Neural cell (in vitro differentiated cells): Measurements from ENCODE around the gene SORD. TPM values are rescaled to one million over a fixed set of nuclear protein-coding genes. Genes with fewer than 3 reads are reported as not detected.
"Not testable (repeated sequence)": the region's sequence is repeated elsewhere in the genome, so short reads cannot be mapped to it uniquely, and the experiment has no call there.

ENCODE experiments used
- H2AFZ ChIP-seq: fragments of 200-600, 300-800 bp; sonication (generic), shearing (Covaris generic); 2 replicates; pipeline ENCODE4 v1.6.0; 2014; ENCODE audit warnings: low read depth, mild to moderate bottlenecking, antibody characterized with exemption, low read length, moderate library complexity
- H3F3A ChIP-seq: fragments of 200-600 bp; shearing (Covaris generic); 2 replicates; pipeline ENCODE4 v1.6.1; 2016; ENCODE audit warnings: mild to moderate bottlenecking, moderate library complexity, mixed read lengths, antibody characterized with exemption, low read length; ENCODE audit not compliant: insufficient read depth, poor library complexity, severe bottlenecking
- H3K27ac ChIP-seq: fragments of 200-600, 300-800 bp; sonication (generic), shearing (Covaris generic); 2 replicates; pipeline ENCODE4 v1.5.1; 2014; ENCODE audit warnings: mild to moderate bottlenecking, low read length, moderate library complexity
- H3K27me3 ChIP-seq: fragments of 300-800, 200-600 bp; sonication (generic), shearing (Covaris generic); 2 replicates; pipeline ENCODE4 v1.6.0; 2014; ENCODE audit warnings: mild to moderate bottlenecking, low read depth, low read length, moderate library complexity; ENCODE audit not compliant: insufficient read depth
- H3K36me3 ChIP-seq: fragments of 300-800, 200-600 bp; sonication (generic), shearing (Covaris generic); 2 replicates; pipeline ENCODE4 v1.5.1; 2014; ENCODE audit warnings: mild to moderate bottlenecking, antibody characterized with exemption, low read length, moderate library complexity; ENCODE audit not compliant: insufficient read depth
- H3K4me2 ChIP-seq: fragments of 300-800, 200-600 bp; sonication (generic), shearing (Covaris generic); 2 replicates; pipeline ENCODE4 v1.6.0; 2014; ENCODE audit warnings: mild to moderate bottlenecking, low read length
- H3K4me3 ChIP-seq: fragments of 300-800, 200-600 bp; sonication (generic), shearing (Covaris generic); 2 replicates; pipeline ENCODE4 v1.5.1; 2014; ENCODE audit warnings: mild to moderate bottlenecking, low read length, moderate library complexity
- H3K79me2 ChIP-seq: fragments of 200-600 bp; shearing (Covaris generic); replicated peaks from 2 replicates; pipeline ENCODE4 v1.6.0; 2014; ENCODE audit warnings: mild to moderate bottlenecking, low read length, moderate library complexity; ENCODE audit not compliant: insufficient read depth
- H3K9ac ChIP-seq: fragments of 300-800, 200-600 bp; sonication (generic), shearing (Covaris generic); 2 replicates; pipeline ENCODE4 v1.6.1; 2016; ENCODE audit warnings: mild to moderate bottlenecking, low read length, mixed read lengths
- H3K9me2 ChIP-seq: fragments of 200-600 bp; shearing (Covaris generic); 2 replicates; pipeline ENCODE4 v1.6.1; 2016; ENCODE audit warnings: mild to moderate bottlenecking, low read length, mixed read lengths; ENCODE audit not compliant: insufficient read depth
- H3K9me3 ChIP-seq: fragments of 200-600, 300-800 bp; sonication (generic), shearing (Covaris generic); 2 replicates; pipeline ENCODE4 v1.6.1; 2016; ENCODE audit warnings: mild to moderate bottlenecking, mixed run types, low read length, moderate library complexity, mixed read lengths
- H4K20me1 ChIP-seq: fragments of 200-600 bp; shearing (Covaris generic); 2 replicates; pipeline ENCODE4 v1.6.1; 2016; ENCODE audit warnings: mild to moderate bottlenecking, mixed run types; ENCODE audit not compliant: insufficient read depth
- CTCF ChIP-seq: fragments of 450-650 bp; IDR thresholded peaks from 2 replicates; pipeline ENCODE4 v1.5.1; 2014; ENCODE audit warnings: antibody characterized with exemption, mild to moderate bottlenecking, moderate library complexity; ENCODE audit not compliant: poor library complexity, severe bottlenecking
- EP300 ChIP-seq: fragments of 450-650 bp; conservative IDR thresholded peaks from 2 replicates; pipeline ENCODE4 v1.6.1; 2014; ENCODE audit warnings: antibody characterized with exemption, mild to moderate bottlenecking, moderate library complexity; ENCODE audit not compliant: poor library complexity, severe bottlenecking
- EZH2 ChIP-seq: fragments of 200-600, 300-800 bp; shearing (Covaris generic), sonication (generic); IDR thresholded peaks from 2 replicates; pipeline ENCODE4 v1.6.1; 2014; ENCODE audit warnings: antibody characterized with exemption, low read length, borderline replicate concordance, mild to moderate bottlenecking; ENCODE audit not compliant: insufficient read depth, poor library complexity, severe bottlenecking
- MXI1 ChIP-seq: fragments of 450-650 bp; conservative IDR thresholded peaks from 2 replicates; pipeline ENCODE4 v1.6.1; 2014; ENCODE audit warnings: antibody characterized with exemption, mild to moderate bottlenecking; ENCODE audit not compliant: poor library complexity, severe bottlenecking
- POLR2AphosphoS5 ChIP-seq: IDR thresholded peaks from 2 replicates; pipeline ENCODE4 v1.6.1; 2012
- RAD21 ChIP-seq: fragments of 450-650 bp; conservative IDR thresholded peaks from 2 replicates; pipeline ENCODE4 v1.6.1; 2014; ENCODE audit warnings: antibody characterized with exemption, mild to moderate bottlenecking, moderate library complexity
- SMC3 ChIP-seq: fragments of 450-650 bp; conservative IDR thresholded peaks from 2 replicates; pipeline ENCODE4 v1.6.1; 2014; ENCODE audit warnings: antibody characterized with exemption, mild to moderate bottlenecking, moderate library complexity; ENCODE audit not compliant: poor library complexity
- TAF1 ChIP-seq: IDR thresholded peaks from 2 replicates; pipeline ENCODE4 v1.6.1; 2012; ENCODE audit warnings: low read depth
- polyA plus RNA-seq: library from polyadenylated mRNA; depleted of rRNA; stranded (reverse); fragments of >200 nt; gene quantifications from 2 replicates; pipeline ENCODE4 v1.2.3, GENCODE V29; 2014
- TF ChIP-seq, protein P1 (sequence below): IDR thresholded peaks from 2 replicates; pipeline ENCODE4 v1.6.1; 2012; ENCODE audit warnings: borderline replicate concordance

The SORD gene
- polyA plus RNA-seq, 1 donor from 2014 or later = 17.7 TPM

- no peaks in the 10 kb centered on the region for H3K27me3 ChIP-seq
- no peak overlapping the region for H3K4me2 ChIP-seq
- H3K27ac ChIP-seq = no peak overlapping the region
- no peaks in the 10 kb centered on the region for H4K20me1 ChIP-seq
- no peak overlapping the region for H3K9ac ChIP-seq
- H3K9me3 ChIP-seq = no peaks in the 10 kb centered on the region
- H3F3A ChIP-seq = no peaks in the 10 kb centered on the region
- H2AFZ ChIP-seq = no peak overlapping the region
- no peak overlapping the region for H3K4me3 ChIP-seq
- no peak for TF ChIP-seq MXI1
- TF ChIP-seq SMC3 = no peak
- TF ChIP-seq CTCF = no peak
- TF ChIP-seq POLR2AphosphoS5 = no peak
- no peak for TF ChIP-seq TAF1
- no peak for TF ChIP-seq EP300
- no peak for TF ChIP-seq RAD21
- TF ChIP-seq, protein P1, sequence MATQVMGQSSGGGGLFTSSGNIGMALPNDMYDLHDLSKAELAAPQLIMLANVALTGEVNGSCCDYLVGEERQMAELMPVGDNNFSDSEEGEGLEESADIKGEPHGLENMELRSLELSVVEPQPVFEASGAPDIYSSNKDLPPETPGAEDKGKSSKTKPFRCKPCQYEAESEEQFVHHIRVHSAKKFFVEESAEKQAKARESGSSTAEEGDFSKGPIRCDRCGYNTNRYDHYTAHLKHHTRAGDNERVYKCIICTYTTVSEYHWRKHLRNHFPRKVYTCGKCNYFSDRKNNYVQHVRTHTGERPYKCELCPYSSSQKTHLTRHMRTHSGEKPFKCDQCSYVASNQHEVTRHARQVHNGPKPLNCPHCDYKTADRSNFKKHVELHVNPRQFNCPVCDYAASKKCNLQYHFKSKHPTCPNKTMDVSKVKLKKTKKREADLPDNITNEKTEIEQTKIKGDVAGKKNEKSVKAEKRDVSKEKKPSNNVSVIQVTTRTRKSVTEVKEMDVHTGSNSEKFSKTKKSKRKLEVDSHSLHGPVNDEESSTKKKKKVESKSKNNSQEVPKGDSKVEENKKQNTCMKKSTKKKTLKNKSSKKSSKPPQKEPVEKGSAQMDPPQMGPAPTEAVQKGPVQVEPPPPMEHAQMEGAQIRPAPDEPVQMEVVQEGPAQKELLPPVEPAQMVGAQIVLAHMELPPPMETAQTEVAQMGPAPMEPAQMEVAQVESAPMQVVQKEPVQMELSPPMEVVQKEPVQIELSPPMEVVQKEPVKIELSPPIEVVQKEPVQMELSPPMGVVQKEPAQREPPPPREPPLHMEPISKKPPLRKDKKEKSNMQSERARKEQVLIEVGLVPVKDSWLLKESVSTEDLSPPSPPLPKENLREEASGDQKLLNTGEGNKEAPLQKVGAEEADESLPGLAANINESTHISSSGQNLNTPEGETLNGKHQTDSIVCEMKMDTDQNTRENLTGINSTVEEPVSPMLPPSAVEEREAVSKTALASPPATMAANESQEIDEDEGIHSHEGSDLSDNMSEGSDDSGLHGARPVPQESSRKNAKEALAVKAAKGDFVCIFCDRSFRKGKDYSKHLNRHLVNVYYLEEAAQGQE = no peak
- no peak for TF ChIP-seq EZH2
- H3K9me2 ChIP-seq = no peaks in the 10 kb centered on the region
- H3K79me2 ChIP-seq = no peaks in the 10 kb centered on the region
- H3K36me3 ChIP-seq = no peaks in the 10 kb centered on the region
Observed at GRCh38 chr15:45030743-45031142, 7.7 kb downstream of the SORD start.

DNA sequence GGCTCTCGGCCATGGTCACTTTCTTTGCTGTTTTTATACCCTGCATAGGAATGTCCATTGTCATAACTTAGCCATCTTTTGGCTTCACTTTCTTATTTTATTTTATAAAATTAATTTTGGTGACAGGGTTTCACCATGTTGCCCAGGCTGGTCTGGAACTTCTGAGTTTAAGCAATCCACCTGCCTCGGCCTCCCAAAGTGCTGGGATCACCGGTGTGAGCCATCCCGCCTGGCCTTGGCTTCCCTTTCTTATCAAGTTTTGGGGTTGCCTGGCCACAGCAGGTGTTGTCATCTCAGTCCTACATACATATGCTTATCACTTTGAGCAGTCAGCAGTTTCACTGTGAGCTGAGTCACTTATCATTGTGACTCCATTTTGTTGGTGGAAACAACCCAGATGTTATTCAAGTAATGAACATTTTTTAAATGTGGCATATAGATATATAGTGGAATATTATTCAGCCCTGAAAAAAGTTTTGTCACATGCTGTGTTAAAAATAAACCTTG, 8.6 kb downstream of the SORD start:
- H2AFZ ChIP-seq, H4K20me1 ChIP-seq, H3K9ac ChIP-seq, H3K9me2 ChIP-seq, H3K27me3 ChIP-seq, H3K36me3 ChIP-seq, H3K4me2 ChIP-seq, H3K27ac ChIP-seq, H3K4me3 ChIP-seq, H3F3A ChIP-seq, H3K9me3 ChIP-seq, H3K79me2 ChIP-seq: not testable (repeated sequence)

GRCh38 chr15:45032501-45032900, 9.5 kb downstream of the SORD start:
- H3K9me2 ChIP-seq, H3K4me3 ChIP-seq, H3K27me3 ChIP-seq, H3K4me2 ChIP-seq, H3K79me2 ChIP-seq, H3K9me3 ChIP-seq, H3K27ac ChIP-seq, H3K36me3 ChIP-seq, H2AFZ ChIP-seq, H4K20me1 ChIP-seq, H3F3A ChIP-seq, H3K9ac ChIP-seq: not testable (repeated sequence)

GRCh38 chr15:45034087-45034486, 11.1 kb downstream of the SORD start:
- H3K9me3 ChIP-seq, H2AFZ ChIP-seq, H3K27ac ChIP-seq, H3K79me2 ChIP-seq, H3K27me3 ChIP-seq, H3K4me2 ChIP-seq, H3F3A ChIP-seq, H3K36me3 ChIP-seq, H4K20me1 ChIP-seq, H3K9ac ChIP-seq, H3K4me3 ChIP-seq, H3K9me2 ChIP-seq: not testable (repeated sequence)

DNA sequence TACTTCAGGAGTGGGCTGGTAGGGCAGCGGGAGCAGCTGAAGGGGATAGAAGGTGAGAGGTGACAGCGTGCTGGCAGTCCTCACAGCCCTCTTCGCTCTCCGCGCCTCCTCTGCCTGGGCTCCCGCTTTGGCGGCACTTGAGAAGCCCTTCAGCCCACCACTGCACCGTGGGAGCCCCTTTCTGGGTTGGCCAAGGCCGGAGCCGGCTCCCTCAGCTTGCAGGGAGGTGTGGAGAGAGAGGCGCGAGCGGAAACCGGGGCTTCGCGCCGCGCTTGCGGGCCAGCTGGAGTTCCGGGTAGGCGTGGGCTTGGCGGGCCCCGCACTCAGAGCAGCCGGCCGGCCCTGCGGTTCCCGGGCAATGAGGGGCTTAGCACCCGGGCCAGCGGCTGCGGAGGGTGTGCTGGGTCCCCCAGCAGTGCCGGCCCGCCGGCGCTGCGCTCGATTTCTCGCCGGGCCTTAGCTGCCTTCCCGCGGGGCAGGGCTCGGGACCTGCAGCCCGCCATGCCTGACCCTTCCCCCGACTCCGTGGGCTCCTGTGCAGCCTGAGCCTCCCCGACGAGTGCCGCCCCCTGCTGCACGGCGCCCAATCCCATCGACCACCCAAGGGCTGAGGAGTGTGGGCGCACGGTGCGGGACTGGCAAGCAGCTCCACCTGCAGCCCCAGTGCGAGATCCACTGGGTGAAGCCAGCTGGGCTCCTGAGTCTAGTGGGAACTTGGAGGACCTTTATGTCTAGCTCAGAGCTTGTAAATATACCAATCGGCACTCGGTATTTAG, 11.8 kb downstream of the SORD start:
- H3K36me3 ChIP-seq, H3K9me3 ChIP-seq, H4K20me1 ChIP-seq, H3K27me3 ChIP-seq, H3K4me2 ChIP-seq, H3K4me3 ChIP-seq, H2AFZ ChIP-seq, H3K9me2 ChIP-seq, H3K27ac ChIP-seq, H3F3A ChIP-seq, H3K79me2 ChIP-seq, H3K9ac ChIP-seq: not testable (repeated sequence)
